ENCODE measurements around the gene KCP. TPM values are rescaled to one million over a fixed set of nuclear protein-coding genes. Genes with fewer than 3 reads are reported as not detected.

Gene KCP
- total and polyA plus RNA-seq, 2 experiments from 2014 or later, result 0.76 to 1.1 TPM

GRCh38 chr7:128849156-128849515 is 61.4 kb downstream of the KCP start:
- DNase-seq (ENCODE audit: low spot score), result no peak
- no peaks in the 10 kb centered on the region for H3K36me3 ChIP-seq (ENCODE audit: insufficient read depth)
- H3K27me3 Mint-ChIP-seq (ENCODE audit: insufficient read depth, low read depth, poor library complexity), result peaks cover 8% of the 10 kb centered on the region
- H3K4me1 ChIP-seq (ENCODE audit: insufficient read depth), result no peaks in the 10 kb centered on the region
- no peak overlapping the region for H3K4me3 ChIP-seq
- H4K20me1 ChIP-seq (replicated peaks; ENCODE audit: insufficient read depth), result no peaks in the 10 kb centered on the region
- H3F3A ChIP-seq (replicated peaks; ENCODE audit: low read depth), result no peaks in the 10 kb centered on the region
- H3K27ac Mint-ChIP-seq, result no peak overlapping the region
- H3K9me2 ChIP-seq (ENCODE audit: insufficient read depth), result no peaks in the 10 kb centered on the region
- no peak overlapping the region for H3K27ac ChIP-seq (ENCODE audit: low read depth)
- no peak overlapping the region for H2AFZ ChIP-seq
- no peaks in the 10 kb centered on the region; the same call in 2 of the 3 replicates for H3K4me1 Mint-ChIP-seq
- TF ChIP-seq STAT1 (IDR thresholded peaks at IDR 0.05; ENCODE audit: unreplicated experiment), result no peak
- TF ChIP-seq ZNF462 (CRISPR knock-in tag; IDR thresholded peaks at IDR 0.05), result no peak
- TF ChIP-seq JUNB (IDR thresholded peaks at IDR 0.05; ENCODE audit: unreplicated experiment), result no peak
- TF ChIP-seq CREB1 (CRISPR knock-in tag; IDR thresholded peaks at IDR 0.05; ENCODE audit: low read depth), result no peak
- TF ChIP-seq NANOG (IDR thresholded peaks at IDR 0.05; ENCODE audit: borderline replicate concordance), result no peak
- TF ChIP-seq POLR2AphosphoS5 (IDR thresholded peaks at IDR 0.05; ENCODE audit: low read depth), result no peak
- no peak for TF ChIP-seq REST (IDR thresholded peaks at IDR 0.05; ENCODE audit: unreplicated experiment)
- TF ChIP-seq ETS1 (IDR thresholded peaks at IDR 0.05), result no peak
- TF ChIP-seq ZNF331 (CRISPR knock-in tag; IDR thresholded peaks at IDR 0.05; ENCODE audit: low read depth), result no peak
- TF ChIP-seq ZNF114 (CRISPR knock-in tag; IDR thresholded peaks at IDR 0.05), result no peak
- no peak for TF ChIP-seq EZH2 (IDR thresholded peaks at IDR 0.05; ENCODE audit: low read depth, unreplicated experiment)
- TF ChIP-seq EZH2phosphoT487 (IDR thresholded peaks at IDR 0.05; ENCODE audit: unreplicated experiment), result no peak
- no peaks in the 10 kb centered on the region for H3K9me3 Mint-ChIP-seq
- no peak overlapping the region for H3K4me3 Mint-ChIP-seq
- H3K27me3 ChIP-seq (ENCODE audit: insufficient read depth), result no peaks in the 10 kb centered on the region
- H3K79me2 ChIP-seq (replicated peaks; ENCODE audit: insufficient read depth), result no peaks in the 10 kb centered on the region
- H3K4me2 ChIP-seq, result no peak overlapping the region
- no peaks in the 10 kb centered on the region for H3K36me3 Mint-ChIP-seq (ENCODE audit: low read depth)
- ATAC-seq, result no peak
